Fibroblast of the aortic adventitia (primary cell): ENCODE measurements around the gene DDX1. TPM values are rescaled to one million over a fixed set of nuclear protein-coding genes. Genes with fewer than 3 reads are reported as not detected.

Source experiments
- DNase-seq: peaks from one replicate; pipeline ENCODE4 v3.0.0-alpha.2; 2010; ENCODE audit warnings: low read depth
- H3K4me3 ChIP-seq: 2 replicates; pipeline ENCODE4 v1.5.1; 2011; ENCODE audit warnings: low read depth, mild to moderate bottlenecking, control low read depth, low read length, moderate library complexity
- CTCF ChIP-seq: IDR thresholded peaks from 2 replicates; pipeline ENCODE4 v1.5.1; 2011; ENCODE audit warnings: mild to moderate bottlenecking, low read length, control low read depth, inconsistent platforms; ENCODE audit not compliant: insufficient read depth
- total RNA-seq: library from RNA; depleted of rRNA; stranded (reverse); fragments of >200 nt; gene quantifications from 2 replicates; pipeline ENCODE4 v1.2.3, GENCODE V29; 2012; ENCODE audit warnings: low replicate concordance

DDX1 gene
- total RNA-seq, 1 donor: 110 TPM

DNA sequence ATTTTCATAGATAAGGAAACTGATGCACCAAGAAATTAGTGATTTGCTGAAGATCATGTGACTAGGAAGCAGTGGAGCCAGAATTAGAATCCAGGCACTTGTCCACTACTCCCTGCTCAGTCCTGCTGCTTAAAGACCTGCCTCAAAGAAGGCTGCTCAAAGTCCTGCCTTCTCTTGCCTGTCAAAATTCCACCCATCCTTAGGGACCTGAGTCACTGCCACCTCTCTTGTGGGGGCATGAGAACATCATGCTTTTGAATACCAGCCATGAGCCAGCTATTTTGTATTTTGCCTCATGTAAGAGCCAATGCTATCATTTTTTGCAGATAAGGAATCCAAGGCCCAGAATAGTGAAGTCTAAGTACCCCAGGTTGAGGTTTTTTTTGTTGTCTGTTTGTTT is 47.1 kb downstream of the DDX1 start:
- no peak overlapping the region for H3K4me3 ChIP-seq
- TF ChIP-seq CTCF: no peak
- DNase-seq: peak; percentile 70

GRCh38 chr2:15639323-15640251 is 47.9 kb downstream of the DDX1 start:
- no peak for DNase-seq
- no peak for TF ChIP-seq CTCF
- no peak overlapping the region for H3K4me3 ChIP-seq

DNA sequence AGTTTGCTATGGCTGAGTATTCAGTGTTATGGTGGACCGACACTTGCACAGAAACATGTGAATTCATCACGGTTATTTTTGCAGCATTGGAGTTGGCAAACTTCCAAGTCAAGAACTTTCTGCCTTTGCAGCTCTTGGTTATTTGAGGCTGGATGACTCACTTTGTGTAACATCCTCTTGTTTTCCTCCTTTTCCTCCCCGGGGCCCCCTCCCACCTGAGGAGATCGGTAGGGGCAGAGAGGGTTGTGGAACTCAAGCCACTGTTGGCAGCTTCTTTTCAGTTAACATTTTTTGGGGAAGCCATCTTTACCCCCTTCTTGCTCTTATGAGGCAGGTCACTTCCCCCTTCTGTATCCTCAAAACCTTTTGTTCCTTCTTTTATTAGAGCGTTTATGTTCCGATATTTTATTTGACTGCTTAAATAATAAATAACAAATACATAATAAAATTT is 48.6 kb downstream of the DDX1 start:
- H3K4me3 ChIP-seq: no peak overlapping the region
- DNase-seq: peak; percentile 71
- TF ChIP-seq CTCF: no peak

DNA sequence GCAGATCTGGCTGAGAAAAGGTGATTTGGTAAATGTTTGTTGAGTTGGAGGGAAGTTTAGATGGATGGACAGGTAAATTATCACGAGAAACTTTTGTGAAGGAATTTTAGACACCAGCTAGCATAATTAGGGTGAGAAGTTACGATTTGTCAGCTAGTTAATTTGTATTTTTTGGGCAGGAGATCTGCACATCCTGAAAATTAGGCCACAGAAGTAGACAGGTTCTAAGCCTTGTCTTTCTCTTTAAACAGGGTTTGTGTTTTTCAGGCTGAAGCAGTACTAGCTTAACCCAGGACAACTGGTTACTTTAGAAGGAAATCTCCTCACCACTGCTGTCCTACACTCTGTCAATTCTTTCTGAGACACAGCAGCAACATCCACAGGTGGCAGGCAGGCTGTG is 49.1 kb downstream of the DDX1 start:
- TF ChIP-seq CTCF: no peak
- H3K4me3 ChIP-seq: no peak overlapping the region
- DNase-seq: no peak

DNA sequence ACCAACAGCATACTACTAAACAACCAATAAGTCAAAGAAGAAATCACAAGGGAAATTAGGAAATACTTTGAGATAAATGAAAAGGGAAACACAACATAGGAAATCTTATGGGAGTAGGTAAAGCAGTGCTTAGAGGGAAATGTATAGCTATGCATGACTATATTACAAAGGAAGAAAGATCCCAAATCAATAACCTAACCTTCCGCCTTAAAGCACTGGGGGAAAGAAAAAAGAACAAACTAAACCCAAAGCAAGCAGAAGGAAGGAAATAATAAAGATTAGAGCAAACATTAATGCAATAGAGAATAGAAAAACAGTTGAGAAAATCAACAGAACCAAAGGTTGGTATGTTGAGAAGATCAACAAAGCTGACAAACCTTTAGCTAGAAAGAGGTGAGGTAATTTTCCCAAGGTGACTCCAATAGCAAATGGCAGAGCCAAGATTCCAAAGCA is 49.9 kb downstream of the DDX1 start:
- DNase-seq: no peak
- no peak overlapping the region for H3K4me3 ChIP-seq
- TF ChIP-seq CTCF: no peak

GRCh38 chr2:15642011-15642814 is 50.5 kb downstream of the DDX1 start:
- TF ChIP-seq CTCF: no peak
- H3K4me3 ChIP-seq: no peak overlapping the region
- no peak for DNase-seq
